Nephron progenitor cell (in vitro differentiated cells): ENCODE results near the gene TMEM178B.
A peak's percentile ranks its signal among the peaks of the same experiment; 100 is the strongest.

Experiments used
- DNase-seq: peaks from one replicate; pipeline ENCODE4 v3.0.0; 2021
- H3K27ac Mint-ChIP-seq: 2 replicates; pipeline ENCODE4 v1.8.0; 2021; ENCODE audit warnings: mild to moderate bottlenecking, moderate library complexity, mixed read lengths
- H3K27me3 Mint-ChIP-seq: 2 replicates; pipeline ENCODE4 v1.8.0; 2021; ENCODE audit warnings: mild to moderate bottlenecking, low read depth, mixed read lengths; ENCODE audit not compliant: poor library complexity
- H3K36me3 Mint-ChIP-seq: 2 replicates; pipeline ENCODE4 v1.8.0; 2021; ENCODE audit warnings: low read depth, mixed read lengths
- H3K4me1 Mint-ChIP-seq: 2 replicates; pipeline ENCODE4 v1.8.0; 2021; ENCODE audit warnings: mixed read lengths
- H3K4me3 Mint-ChIP-seq: 2 replicates; pipeline ENCODE4 v1.8.0; 2021; ENCODE audit warnings: mild to moderate bottlenecking, moderate library complexity, mixed read lengths
- H3K9me3 Mint-ChIP-seq: 2 replicates; pipeline ENCODE4 v1.8.0; 2021; ENCODE audit warnings: mild to moderate bottlenecking, moderate library complexity, mixed read lengths
- TF ChIP-seq, protein P1 (sequence below): fragments of 200-600 bp; sonication (generic); IDR thresholded peaks from 2 replicates; pipeline ENCODE4 v1.5.0; 2021; ENCODE audit warnings: antibody characterized with exemption

Gene TMEM178B

DNA sequence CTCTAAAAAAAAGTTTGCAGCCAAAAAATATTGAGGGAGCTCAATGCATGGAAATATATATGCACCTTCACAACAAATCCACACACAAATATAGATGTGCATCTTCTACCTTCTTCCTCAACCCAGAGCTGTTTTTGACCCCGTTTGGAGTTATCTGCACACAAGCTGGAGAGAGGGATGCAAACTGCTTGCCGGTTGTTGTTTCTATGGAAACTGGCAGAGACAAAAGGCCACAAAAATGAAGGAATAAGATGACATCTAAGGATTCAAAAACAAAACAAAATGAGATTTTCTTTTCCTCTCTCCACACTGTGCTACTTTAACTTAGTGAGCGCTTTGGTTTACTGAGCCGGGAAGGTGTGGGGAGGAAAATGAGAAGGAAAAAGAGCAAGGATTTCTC lies 267.1 kb downstream of the TMEM178B start:
- no peak for DNase-seq
- Mint-ChIP-seq H3K4me3 (no peak overlapping the region), H3K27me3 (peaks cover 15% of the 10 kb centered on the region), H3K4me1 (peaks cover 12% of the 10 kb centered on the region), H3K36me3 (no peaks in the 10 kb centered on the region), H3K27ac (no peak overlapping the region), H3K9me3 (peaks cover 4% of the 10 kb centered on the region)
- TF ChIP-seq, protein P1, sequence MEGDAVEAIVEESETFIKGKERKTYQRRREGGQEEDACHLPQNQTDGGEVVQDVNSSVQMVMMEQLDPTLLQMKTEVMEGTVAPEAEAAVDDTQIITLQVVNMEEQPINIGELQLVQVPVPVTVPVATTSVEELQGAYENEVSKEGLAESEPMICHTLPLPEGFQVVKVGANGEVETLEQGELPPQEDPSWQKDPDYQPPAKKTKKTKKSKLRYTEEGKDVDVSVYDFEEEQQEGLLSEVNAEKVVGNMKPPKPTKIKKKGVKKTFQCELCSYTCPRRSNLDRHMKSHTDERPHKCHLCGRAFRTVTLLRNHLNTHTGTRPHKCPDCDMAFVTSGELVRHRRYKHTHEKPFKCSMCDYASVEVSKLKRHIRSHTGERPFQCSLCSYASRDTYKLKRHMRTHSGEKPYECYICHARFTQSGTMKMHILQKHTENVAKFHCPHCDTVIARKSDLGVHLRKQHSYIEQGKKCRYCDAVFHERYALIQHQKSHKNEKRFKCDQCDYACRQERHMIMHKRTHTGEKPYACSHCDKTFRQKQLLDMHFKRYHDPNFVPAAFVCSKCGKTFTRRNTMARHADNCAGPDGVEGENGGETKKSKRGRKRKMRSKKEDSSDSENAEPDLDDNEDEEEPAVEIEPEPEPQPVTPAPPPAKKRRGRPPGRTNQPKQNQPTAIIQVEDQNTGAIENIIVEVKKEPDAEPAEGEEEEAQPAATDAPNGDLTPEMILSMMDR, result no peak

DNA sequence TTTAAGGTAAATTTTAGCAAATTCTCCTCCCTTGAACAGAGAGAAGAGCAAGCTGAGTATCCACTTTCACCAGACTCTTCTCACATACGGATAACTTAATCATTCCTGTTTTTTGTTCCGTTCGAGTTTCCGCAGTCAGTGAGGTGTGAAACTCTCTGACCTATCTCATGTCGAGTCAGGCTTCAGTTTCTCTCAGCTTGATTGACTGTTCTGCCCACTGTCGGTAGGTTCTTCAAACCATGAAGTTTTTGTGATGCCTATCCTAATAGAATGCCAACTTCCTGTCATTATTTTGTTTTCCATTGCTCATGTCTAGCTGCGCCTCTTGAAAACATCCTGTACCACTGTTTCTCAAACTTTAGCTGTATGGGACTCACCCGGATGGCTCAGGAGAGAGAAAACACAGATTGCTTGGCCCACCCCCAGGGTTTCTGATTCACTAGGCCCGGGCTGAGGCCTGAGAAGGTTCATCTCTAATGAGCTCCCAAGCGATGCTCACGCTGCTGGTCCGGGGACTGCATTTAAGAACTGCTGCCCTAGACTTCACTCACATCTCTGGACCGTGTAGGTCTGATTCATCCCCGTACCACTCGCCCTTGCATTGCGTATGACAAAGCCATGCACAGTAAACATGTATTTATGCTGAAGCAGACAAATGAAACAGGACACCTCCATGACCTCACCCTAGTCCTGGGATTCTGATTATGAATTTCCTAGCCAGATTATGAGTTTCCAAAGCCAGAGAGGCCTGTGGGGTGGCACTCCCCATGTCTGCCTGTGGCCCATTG lies 269.0 kb downstream of the TMEM178B start:
- Mint-ChIP-seq H3K9me3 (no peaks in the 10 kb centered on the region), H3K4me1 (peaks cover 12% of the 10 kb centered on the region), H3K36me3 (no peaks in the 10 kb centered on the region), H3K4me3 (no peak overlapping the region), H3K27ac (peak overlapping the region; percentile 57), H3K27me3 (peaks cover 18% of the 10 kb centered on the region)
- no peak for DNase-seq
- TF ChIP-seq, protein P1, result no peak

DNA sequence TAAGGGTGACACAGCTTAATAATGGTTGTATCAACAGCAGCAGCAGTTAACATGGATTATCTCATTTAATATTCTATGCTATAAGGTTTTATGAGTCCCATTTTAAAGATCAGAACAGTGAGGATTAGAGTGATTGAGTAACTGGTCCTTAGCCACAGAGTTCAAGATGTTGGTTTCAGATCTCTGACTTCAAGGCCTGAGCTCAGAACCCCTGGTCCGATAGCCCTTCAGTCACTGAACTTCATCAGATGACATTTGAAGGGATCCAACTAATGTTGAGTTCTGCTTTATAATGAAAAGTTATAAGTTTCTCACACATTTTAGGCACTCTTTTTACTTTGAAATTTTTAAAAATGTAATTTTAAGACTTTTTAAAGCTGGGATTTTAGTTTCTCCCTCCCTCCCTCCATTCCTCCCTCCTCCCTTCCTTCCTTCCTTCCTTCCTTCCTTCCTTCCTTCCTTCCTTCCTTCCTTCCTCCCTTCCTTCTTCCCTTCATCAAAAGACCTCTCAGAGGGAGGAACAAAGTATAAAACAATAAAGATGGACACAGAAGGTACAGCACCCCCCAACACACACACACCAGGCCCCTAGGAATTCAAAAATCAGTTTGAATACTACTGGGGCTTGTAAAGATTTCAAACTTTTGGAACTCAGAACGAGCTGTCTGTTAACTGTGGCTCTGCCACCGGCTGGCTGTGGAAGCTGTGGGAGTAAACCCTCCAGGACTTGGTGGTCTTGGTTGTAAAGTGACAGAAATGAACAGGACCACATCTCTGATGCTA lies 270.5 kb downstream of the TMEM178B start:
- Mint-ChIP-seq H3K36me3 (no peaks in the 10 kb centered on the region), H3K27me3 (peaks cover 17% of the 10 kb centered on the region), H3K27ac (no peak overlapping the region), H3K4me1 (peaks cover 12% of the 10 kb centered on the region), H3K4me3 (no peak overlapping the region), H3K9me3 (no peaks in the 10 kb centered on the region)
- DNase-seq, result no peak
- TF ChIP-seq, protein P1, result no peak

DNA sequence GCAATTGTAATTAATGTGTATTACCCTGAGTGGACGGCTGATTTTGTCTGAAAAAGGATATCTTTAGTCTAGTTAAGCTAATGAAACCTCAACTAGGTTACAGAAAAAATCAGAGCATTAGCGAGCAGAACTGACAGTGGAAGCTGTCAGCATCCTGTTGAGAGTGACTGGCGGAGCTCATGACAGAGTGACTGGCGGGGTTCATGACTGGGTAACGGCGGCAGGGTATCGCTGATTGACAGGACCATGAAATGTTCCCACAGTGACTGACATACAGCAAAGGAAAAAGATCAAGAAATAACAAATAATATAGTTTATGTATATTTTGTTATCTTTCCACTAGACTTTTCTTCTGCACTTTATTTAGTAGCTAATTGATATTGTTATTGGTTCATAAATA lies 274.9 kb downstream of the TMEM178B start:
- H3K4me3 Mint-ChIP-seq, result no peak overlapping the region
- no peaks in the 10 kb centered on the region for H3K4me1 Mint-ChIP-seq
- DNase-seq, result no peak
- H3K9me3 Mint-ChIP-seq, result no peaks in the 10 kb centered on the region
- H3K27ac Mint-ChIP-seq, result no peak overlapping the region
- TF ChIP-seq, protein P1, result no peak
- no peaks in the 10 kb centered on the region for H3K36me3 Mint-ChIP-seq
- peaks cover 8% of the 10 kb centered on the region for H3K27me3 Mint-ChIP-seq

DNA sequence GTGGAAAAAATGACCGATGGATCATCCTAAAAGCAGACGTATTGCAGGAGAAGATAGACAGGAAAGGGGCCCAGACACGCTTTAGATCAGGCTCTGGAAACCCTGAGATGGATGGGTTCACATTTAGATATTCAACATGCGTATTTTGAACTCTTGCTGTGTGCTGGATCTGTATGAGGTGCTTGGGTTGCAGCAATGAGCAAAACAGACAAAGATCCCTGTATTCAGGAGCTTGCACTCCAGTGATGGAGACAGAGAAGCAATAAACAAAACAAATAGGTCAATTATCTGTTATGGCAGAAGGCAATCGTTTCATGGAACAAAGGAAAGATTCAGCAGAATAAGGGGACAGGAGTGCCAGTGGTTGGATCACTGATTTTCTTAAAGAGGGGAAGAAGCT lies 275.5 kb downstream of the TMEM178B start:
- no peak for DNase-seq
- no peaks in the 10 kb centered on the region for H3K36me3 Mint-ChIP-seq
- no peaks in the 10 kb centered on the region for H3K4me1 Mint-ChIP-seq
- no peak overlapping the region for H3K27ac Mint-ChIP-seq
- peaks cover 8% of the 10 kb centered on the region for H3K27me3 Mint-ChIP-seq
- no peaks in the 10 kb centered on the region for H3K9me3 Mint-ChIP-seq
- no peak overlapping the region for H3K4me3 Mint-ChIP-seq
- TF ChIP-seq, protein P1, result no peak
